ENCODE results near the gene PHLDA1.
"Not testable (repeated sequence)": the region's sequence is repeated elsewhere in the genome, so short reads cannot be mapped to it uniquely, and the experiment has no call there.

Gene PHLDA1

GRCh38 chr12:75984577-75985182 lies 46.9 kb downstream of the PHLDA1 start:
- DNase-seq (ENCODE audit: low read depth): no peak

GRCh38 chr12:75983851-75984250 lies 47.7 kb downstream of the PHLDA1 start:
- not testable (repeated sequence) for DNase-seq (ENCODE audit: low read depth)

- DNase-seq (ENCODE audit: low read depth): no peak
Observed at GRCh38 chr12:75982979-75983660, 48.5 kb downstream of the PHLDA1 start.

- DNase-seq (ENCODE audit: low read depth): no peak
Observed at GRCh38 chr12:75982169-75982564, 49.4 kb downstream of the PHLDA1 start.

GRCh38 chr12:75981247-75982168 lies 50.1 kb downstream of the PHLDA1 start:
- DNase-seq (ENCODE audit: low read depth): no peak

GRCh38 chr12:75979181-75979580 lies 52.4 kb downstream of the PHLDA1 start:
- no peak for DNase-seq (ENCODE audit: low read depth)

- DNase-seq (ENCODE audit: low read depth): no peak
Observed at GRCh38 chr12:75978677-75979076, 52.9 kb downstream of the PHLDA1 start.

- DNase-seq (ENCODE audit: low read depth): peak; percentile 20
Observed at GRCh38 chr12:75977952-75978671, 53.5 kb downstream of the PHLDA1 start.

- DNase-seq (ENCODE audit: low read depth): no peak
Observed at GRCh38 chr12:75977590-75977951, 54.0 kb downstream of the PHLDA1 start.

GRCh38 chr12:75976913-75977312 lies 54.7 kb downstream of the PHLDA1 start:
- no peak for DNase-seq (ENCODE audit: low read depth)

GRCh38 chr12:75976113-75976512 lies 55.5 kb downstream of the PHLDA1 start:
- no peak for DNase-seq (ENCODE audit: low read depth)

GRCh38 chr12:75975702-75976101 lies 55.9 kb downstream of the PHLDA1 start:
- no peak for DNase-seq (ENCODE audit: low read depth)
